ENCODE data around the gene GPR31. TPM values are rescaled to one million over a fixed set of nuclear protein-coding genes. Genes with fewer than 3 reads are reported as not detected.

GPR31 gene
- total and polyA plus RNA-seq, 2 donors (not counting 1 experiment from before 2014, with no cell fraction given) = not detected

- TF ChIP-seq EZH2 (IDR thresholded peaks at IDR 0.05; ENCODE audit: borderline replicate concordance, insufficient read depth, low read depth, low read length, poor library complexity, severe bottlenecking) (no peak), CTCF (IDR thresholded peaks at IDR 0.05) (no peak)
- peaks cover 84% of the 10 kb centered on the region for H3K4me1 Mint-ChIP-seq
- no peaks in the 10 kb centered on the region for H3K27me3 Mint-ChIP-seq
- intact Hi-C loops (cut with micrococcal nuclease) = loop anchor here (2.0 to 10.0 kb wide), 2 partner anchors 30 to 740 kb away; partner anchors contain the start of gene MPC1
- Histone ChIP-seq H3K27me3 (replicated peaks in 1 of 4; ENCODE audit: control extremely low read depth in 1 of 4, control insufficient read depth in 3 of 4, insufficient read depth in 4 of 4, low read length in 3 of 4) (no peaks in the 10 kb centered on the region), H3K27ac (ENCODE audit: low read length in 2 of 2) (peak overlapping the region; percentile 97 to 98), H3K4me1 (ENCODE audit: control insufficient read depth in 2 of 2, insufficient read depth in 2 of 2, low read length in 2 of 2) (peaks cover 69 to 79% of the 10 kb centered on the region in 2 donors), H3K9me3 (ENCODE audit: control extremely low read depth in 1 of 3, control insufficient read depth in 2 of 3, insufficient read depth in 1 of 3, low read length in 2 of 3) (peaks cover 0 to 9% (median 0%) of the 10 kb centered on the region in 3 donors), H3K4me3 (ENCODE audit: control extremely low read depth in 1 of 5, extremely low read depth in 1 of 5, insufficient read depth in 1 of 5, low read depth in 2 of 5, low read length in 4 of 5) (peak overlapping the region; percentile 65 to 97 (median 81)), H3K36me3 (replicated peaks in 1 of 2; ENCODE audit: control extremely low read depth in 1 of 2, control insufficient read depth in 1 of 2, extremely low read depth in 1 of 2, insufficient read depth in 2 of 2, low read length in 1 of 2) (peaks cover 3 to 41% of the 10 kb centered on the region in 2 experiments), H3K9ac (ENCODE audit: low read length) (peak overlapping the region; percentile 92), H3K4me2 (replicated peaks; ENCODE audit: low read depth, low read length, poor library complexity, severe bottlenecking) (peak overlapping the region; percentile 79), H4K20me1 (ENCODE audit: control insufficient read depth, insufficient read depth, low read length, poor library complexity, severe bottlenecking) (peaks cover 33% of the 10 kb centered on the region), H3K79me2 (ENCODE audit: control insufficient read depth, insufficient read depth, low read length) (peaks cover 89% of the 10 kb centered on the region), H2AFZ (ENCODE audit: insufficient read depth, low read depth, low read length, poor library complexity, severe bottlenecking) (no peak overlapping the region)
- DNase-seq = no peak
- H3K27ac Mint-ChIP-seq = peak overlapping the region; percentile 97
- ChIA-PET CTCF (interaction anchor here (0.6 to 22.6 kb wide), 13 partner anchors 11 to 170 kb away, joined by 3 to 437 read pairs (median 4); partner anchors contain the start of gene CEP43), POLR2A (interaction anchor here (0.7 to 14.2 kb wide), 9 partner anchors 9 to 126 kb away, joined by 3 to 432 read pairs (median 7); partner anchors contain the start of gene CEP43)
- ATAC-seq (ENCODE audit: low read depth) = no peak
- H3K4me3 Mint-ChIP-seq = peak overlapping the region; percentile 96
- WGBS (ENCODE audit: insufficient coverage) = 61% methylated on average over 4 of the region's 5 CpGs
- H3K9me3 Mint-ChIP-seq (ENCODE audit: insufficient read depth) = no peaks in the 10 kb centered on the region
These were observed 33.0 kb downstream of the GPR31 start for GRCh38 chr6:167124753-167125152.
